ENCODE measurements around the gene MORN1. TPM values are rescaled to one million over a fixed set of nuclear protein-coding genes. Genes with fewer than 3 reads are reported as not detected.
"Not testable (repeated sequence)": the region's sequence is repeated elsewhere in the genome, so short reads cannot be mapped to it uniquely, and the experiment has no call there.

MORN1 gene
- polyA plus RNA-seq, 1 donor, result 6.7 TPM

DNA sequence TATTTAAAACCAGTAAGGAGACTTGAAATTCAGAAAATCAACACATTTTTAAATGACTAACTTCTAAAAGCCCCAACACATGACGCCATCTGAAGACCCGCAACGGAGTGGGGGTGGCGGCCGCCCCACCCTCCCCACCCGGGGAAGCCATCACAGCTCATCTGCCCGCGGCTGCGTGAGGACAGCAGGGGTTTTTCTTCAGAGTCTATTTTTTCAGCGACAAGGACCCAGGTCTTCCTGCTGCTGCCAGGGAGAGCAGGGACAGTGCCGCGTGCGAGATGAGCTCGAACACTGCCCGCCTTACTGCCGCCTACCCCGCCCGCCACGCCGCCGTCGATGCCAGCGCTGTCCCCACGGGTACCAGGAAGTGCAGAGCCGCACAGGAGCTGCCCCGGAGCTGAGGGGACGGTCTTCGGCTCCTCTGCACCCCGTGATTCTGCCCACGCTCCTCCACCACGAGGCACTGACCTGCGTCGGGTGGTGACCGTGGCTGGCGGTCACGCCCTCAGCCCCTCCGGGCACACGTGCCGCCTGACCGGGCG, 84.2 kb downstream of the MORN1 start:
- no peak for DNase-seq (ENCODE audit: low read depth)

DNA sequence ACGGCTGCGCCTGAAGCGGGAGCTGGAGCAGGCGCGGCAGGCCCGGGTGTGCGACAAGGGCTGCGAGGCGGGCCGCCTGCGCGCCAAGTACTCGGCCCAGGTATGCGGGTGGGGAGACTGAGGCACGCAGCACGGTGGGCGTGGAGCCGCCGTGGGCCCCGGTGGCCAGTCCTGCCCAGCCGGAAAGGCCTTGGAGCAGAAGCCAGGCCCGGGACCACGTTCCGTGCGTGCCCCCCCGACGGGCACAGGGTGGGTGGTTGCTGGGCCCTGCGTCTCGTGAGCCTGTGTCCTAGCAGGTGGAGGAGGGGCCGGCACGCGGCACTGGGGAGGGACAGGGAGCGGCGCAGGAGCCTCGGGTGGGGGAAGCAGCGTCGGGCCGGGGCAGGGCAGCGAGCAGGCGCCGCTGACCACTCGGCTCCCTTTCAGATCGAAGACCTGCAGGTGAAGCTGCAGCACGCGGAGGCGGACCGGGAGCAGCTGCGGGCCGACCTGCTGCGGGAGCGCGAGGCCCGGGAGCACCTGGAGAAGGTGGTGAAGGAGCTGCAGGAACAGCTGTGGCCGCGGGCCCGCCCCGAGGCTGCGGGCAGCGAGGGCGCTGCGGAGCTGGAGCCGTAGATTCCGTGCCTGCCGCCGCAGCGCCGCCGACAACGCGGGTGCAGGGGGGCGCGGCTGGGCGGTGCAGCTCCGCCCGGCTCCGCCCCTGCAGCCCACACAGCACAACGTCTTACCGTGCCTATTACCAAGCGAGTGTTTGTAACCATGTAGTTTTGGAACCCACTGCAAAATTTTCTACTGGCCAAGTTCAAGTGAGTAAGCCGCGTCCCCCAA, 85.0 kb downstream of the MORN1 start:
- no peak for DNase-seq (ENCODE audit: low read depth)

DNA sequence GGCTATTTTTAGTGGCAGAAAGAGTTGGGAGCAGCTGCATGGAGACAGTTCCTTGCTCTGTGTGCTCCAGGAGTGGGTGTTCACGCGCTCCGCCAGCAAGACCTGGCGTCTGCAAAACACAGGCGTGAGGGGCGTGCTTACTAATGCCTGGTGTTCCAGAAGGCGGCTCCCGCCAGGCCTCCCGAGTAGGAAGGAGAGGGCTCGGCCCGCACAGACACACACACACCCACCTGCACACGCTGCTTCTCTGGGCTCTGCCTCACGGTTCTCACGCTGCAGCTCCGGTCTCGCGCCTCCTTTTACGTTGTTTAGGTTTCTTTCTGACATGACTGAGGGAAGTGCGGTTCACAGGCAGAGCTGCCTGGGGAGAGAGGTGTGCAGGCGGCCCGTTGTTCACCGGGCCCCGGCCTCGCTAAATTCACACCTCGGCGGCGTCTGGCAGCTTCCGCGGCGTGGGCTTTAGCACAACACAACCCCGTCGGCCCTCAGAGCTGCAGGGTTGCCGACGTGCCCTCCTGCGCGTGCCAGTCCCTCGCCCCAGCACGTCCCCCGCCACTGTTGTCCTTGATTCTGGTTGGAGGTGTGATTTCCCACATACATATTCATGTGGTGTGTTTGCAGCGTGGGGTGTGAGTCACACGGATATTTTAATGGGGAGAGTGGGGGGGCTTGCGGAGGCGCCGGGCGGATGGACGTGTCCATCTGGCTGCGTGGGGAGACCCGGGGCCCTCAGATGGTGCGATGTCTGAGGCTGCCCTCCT, 86.3 kb downstream of the MORN1 start:
- DNase-seq (ENCODE audit: low read depth), result no peak

DNA sequence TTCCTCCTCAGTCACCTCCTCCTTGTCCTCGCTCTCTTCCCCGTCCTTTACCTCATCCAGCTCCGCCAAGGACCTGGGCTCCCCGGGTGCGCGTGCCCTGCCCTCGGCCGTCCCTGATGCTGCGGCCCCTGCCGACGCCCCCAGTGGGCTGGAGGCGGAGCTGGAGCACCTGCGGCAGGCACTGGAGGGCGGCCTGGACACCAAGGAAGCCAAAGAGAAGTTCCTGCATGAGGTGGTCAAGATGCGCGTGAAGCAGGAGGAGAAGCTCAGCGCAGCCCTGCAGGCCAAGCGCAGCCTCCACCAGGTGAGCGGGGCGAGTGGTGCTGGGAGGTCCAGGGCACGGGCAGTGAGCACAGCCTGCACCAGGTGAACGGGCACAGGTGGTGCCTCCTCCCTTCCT, 87.1 kb downstream of the MORN1 start:
- DNase-seq (ENCODE audit: low read depth), result no peak

DNA sequence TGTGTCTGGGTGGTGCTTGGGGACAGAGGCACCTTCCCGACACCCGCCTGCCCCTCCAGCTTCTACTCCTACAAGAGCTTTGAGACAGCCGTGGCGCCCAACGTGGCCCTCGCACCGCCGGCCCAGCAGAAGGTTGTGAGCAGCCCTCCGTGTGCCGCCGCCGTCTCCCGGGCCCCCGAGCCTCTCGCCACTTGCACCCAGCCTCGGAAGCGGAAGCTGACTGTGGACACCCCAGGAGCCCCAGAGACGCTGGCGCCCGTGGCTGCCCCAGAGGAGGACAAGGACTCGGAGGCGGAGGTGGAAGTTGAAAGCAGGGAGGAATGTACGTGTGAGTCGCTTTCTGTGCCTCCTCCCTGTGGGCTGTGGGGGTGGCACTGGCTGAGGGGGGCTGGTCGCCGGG, 87.6 kb downstream of the MORN1 start:
- no peak for DNase-seq (ENCODE audit: low read depth)

DNA sequence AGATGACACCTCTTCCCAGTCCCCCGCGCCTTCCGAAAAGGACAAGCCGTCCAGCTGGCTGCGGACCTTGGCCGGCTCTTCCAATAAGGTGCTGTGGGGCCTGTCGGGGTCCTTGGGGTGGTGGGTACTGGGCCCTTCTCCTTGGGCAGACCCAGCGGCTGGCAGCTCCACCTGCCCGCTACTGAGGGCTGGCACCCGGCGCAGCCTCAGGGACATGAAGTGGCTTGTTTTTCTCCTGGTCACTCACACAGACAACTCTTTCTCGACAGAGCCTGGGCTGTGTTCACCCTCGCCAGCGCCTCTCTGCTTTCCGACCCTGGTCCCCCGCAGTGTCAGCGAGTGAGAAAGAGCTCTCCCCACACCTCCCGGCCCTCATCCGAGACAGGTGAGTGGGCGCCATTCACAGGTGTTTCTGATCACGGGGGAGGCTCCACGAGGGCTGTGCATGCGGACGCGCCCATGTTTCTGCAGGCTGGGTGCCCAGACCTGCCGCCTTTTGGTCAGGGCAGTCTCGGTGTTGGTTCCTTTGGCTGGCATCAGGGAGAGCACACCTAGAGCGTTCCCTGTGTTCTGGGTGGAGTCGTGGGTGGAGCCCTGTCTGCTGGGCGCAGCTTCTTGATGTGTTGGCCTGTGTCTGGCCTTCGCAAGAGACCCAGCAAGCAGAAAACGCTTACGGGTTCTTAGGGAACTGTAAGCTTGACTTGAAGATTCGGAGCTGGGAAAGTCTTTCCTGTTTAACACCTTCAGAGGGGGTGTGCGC, 88.2 kb downstream of the MORN1 start:
- no peak for DNase-seq (ENCODE audit: low read depth)

DNA sequence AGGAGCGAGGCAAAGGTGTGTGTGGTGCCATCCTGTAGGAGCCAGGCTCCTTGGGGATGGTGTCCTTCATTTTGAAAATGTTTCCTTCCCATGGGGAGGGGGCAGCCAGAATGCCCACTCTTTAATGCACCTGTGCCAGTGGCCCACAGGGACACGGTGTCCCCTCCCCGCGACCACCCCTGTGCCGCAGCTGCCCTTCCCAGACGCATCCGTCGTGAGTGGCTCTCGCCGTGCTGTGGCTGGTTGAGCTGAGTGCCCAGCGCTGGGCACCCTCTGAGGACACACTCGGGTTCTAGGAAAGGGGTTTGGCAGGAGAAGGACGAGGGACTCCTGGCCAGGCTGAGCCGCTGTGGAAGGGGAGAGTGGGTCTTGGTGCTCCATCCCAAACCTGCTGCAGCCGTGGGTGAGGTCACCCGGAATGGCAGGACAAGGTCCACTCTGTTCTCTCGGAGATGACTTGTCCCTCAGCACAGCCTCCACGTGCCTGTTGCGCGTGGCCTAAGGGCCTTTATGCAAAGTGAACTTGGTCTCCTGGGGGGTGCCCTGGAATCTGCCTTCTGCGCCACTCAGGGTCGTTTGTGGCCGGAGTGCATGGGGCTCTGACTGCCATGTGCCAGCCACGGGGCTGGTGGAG, 88.9 kb downstream of the MORN1 start:
- DNase-seq (ENCODE audit: low read depth), result no peak

DNA sequence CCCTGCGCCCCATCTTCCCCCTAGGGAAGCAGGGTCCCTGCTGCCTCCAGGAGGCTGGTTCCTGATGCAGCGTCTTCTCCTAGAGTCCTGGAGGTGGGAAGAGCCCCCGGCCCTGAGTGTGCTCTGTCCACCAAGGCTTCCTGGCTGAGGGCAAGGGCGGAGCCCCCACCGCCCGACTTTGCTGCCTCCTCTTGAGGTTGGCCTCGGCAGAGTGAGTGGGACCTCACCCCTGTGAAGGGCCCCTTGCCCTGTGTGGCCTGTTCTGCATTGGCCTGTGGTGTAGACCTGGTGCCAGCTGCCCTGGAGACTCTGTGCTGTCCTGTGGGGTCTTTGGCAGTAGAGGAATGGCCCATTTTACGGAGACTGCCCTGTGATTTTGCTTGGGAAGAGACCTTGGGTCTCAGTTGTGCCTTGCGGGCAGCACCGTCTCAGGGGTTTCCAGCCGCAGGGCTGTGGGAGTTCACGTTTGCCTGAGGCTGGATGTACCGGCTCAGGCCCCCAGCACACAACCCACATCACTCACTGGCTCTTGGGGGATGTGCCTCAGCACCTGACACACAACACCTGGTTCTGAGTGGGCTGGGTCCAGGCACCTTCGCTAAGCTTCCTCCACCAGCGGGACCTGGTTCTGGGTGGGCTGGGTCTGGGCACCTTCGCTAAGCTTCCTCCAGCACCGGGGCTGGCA, 89.6 kb downstream of the MORN1 start:
- no peak for DNase-seq (ENCODE audit: low read depth)

DNA sequence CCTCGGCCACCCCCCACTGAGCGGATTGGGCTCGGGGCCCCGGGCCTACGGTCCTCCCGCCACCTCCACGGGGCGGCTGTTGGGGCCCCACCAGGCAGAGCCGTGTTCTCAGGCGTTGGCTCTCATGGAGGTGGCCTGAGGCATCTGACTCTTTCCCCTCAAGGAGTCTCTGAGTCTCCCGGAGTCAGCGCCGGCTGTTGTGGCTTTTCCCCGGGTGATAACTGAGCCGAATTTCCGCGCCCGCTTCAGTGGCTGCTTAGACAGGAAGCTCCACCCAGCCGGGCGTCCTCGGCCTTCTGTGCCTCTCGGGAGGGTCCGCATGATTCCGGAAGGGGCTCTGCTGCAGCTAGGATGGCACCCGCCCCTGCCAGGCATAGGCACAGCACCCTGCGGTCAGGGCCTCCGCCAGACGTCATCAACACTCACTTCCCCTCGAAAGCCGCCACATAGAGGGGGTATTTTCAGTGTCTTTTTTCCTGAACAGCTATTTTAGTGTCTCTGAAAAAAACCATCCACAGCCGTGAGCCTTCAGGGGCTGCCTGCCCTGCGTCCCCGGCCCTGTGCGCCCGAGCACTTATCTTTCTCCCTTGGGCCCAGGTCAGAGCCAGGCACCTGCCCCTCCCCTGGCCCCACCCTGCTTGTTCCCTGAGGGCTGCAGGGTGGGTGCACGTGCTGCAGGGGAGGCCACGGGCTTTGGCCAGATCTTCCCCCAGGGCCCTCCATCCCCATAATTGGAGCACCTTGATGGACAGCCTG, 90.3 kb downstream of the MORN1 start:
- DNase-seq (ENCODE audit: low read depth), result no peak

DNA sequence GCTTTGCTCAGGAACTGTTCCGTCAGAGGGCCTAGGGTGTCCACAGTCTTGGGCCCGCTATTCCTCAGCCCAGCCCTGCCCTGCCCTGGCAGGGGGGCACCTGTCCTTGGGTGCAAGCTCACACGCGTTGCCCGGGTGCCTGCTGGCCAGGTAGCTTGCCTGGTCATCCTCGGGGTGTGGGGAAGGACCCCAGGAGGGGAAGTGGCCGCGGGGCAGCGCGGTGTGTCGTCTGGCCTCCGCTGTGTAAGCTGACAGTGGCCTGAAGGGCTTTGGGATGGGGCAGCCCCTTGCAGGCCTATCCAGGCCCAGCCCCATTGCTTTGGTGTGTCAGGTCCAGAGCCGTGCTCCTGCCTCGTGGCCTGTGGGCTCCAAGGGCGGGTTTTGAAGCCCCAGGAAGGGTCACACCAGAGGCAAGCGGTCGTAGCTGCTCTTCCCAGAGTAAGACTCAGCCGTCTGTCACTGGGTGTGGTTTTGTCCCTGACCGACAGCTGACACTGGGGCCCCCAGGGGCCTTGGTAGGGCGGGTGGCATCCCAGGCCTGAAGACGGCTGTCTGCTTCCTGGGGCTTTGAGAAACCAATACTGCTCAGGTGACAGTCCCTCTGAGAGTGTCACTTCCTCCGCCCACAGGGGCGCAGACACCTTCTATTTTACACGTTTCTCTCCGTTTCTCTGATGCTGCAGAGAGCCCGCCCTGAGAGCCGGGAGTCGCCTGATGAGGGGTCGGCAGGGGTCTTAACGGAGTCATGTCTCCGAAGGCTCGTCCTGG, 91.2 kb downstream of the MORN1 start:
- DNase-seq (ENCODE audit: low read depth), result no peak

DNA sequence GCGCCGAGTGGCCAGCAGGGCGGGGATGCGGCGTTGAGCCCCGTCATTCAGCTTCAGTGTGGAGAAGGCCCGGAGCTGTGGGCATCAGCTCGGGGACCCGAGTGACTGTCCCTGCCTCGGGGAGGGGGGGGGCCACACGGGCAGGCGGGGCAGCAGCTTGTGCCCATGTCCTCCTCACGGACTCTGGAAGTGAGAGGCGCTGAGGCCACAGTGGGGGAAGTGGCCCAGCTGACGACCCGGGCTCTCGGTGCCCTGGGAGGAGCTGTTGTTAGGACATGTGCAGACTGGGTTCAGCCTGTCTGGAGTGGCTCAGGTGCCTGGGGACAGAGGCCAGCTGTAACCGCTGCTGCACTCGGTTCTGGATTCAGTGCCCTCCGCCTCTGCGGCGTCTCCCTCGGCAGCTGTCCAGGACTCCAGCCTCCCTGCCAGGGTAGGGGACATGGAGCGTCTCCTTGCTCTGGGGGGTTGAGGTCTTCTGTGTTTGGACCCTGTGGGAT, 92.2 kb downstream of the MORN1 start:
- DNase-seq (ENCODE audit: low read depth), result no peak

DNA sequence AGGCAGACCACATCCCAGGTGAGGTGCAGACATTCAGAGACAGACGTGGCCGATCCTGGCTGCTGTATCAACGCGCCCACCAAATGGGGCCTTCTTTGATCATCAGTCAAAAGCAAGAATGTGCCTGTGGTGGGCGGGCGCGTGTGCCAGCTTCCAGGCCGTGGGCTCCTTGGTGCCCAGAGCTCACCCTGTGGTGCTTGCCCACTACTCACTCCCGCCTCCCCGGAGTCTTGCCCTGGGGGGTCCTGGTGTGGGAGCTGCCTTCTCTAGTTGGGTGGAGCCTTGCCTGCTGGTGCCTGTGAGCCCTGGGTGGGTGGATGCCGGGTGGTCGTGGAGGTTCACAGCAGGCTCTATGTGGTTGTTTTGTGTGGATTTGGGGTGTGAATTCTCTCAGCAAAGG, 92.7 kb downstream of the MORN1 start:
- DNase-seq (ENCODE audit: low read depth), result no peak

DNA sequence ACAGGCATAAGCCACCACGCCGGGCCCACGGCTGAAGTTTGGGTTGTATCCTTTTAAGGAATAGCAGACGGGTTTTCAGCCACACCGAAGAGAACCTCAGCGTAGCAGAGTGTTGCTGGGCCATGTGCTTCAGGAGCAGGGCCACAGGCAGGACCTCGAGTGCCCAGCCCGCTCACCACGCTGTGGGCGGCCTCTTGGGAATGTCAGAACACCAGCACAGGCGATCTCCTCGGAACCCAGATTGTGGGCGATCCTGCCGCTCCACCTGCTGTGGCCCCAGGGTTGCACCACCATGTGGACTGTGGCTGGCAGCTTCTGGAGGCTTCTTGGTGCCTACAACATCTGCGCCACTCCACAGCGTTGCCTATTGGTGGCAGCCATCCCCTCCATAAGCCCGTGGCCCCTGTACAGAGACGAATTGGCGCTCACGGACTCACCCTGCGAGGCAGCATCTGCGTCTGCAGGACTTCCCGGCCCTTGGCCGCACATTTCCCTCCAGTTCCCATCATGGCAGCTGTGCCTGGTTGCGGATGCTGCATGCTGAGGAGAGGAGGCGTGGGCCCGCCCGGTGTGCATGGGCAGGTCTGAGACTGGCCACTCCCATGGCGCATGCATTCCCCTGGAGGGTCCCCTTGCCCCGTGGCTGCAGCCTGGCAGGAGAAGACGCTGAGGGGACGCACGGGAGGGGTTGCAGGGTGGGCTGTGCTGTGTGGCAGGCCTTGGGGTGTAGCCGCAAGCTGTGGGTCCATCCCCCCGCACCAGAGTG, 93.9 kb downstream of the MORN1 start:
- no peak for DNase-seq (ENCODE audit: low read depth)

DNA sequence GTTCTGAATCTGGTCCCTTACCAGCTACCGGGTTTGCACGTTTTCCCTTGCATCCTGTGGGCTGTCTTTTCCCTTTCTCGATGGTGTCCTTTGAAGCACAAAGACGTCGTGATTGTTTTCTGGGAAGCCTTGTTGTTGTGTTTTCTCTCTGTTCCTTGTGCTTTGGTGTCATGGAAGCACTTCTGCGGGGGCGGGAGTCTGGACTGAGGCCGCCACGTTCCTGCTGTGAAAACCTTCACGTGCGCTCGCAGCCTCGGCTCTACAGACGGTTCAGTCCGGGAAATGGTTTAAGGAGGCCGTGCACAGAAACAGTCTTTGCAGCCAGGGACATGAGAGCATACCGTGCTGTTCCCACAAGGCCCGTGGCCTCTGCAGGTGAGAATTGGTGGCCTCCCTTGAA, 94.7 kb downstream of the MORN1 start:
- DNase-seq (ENCODE audit: low read depth), result no peak

DNA sequence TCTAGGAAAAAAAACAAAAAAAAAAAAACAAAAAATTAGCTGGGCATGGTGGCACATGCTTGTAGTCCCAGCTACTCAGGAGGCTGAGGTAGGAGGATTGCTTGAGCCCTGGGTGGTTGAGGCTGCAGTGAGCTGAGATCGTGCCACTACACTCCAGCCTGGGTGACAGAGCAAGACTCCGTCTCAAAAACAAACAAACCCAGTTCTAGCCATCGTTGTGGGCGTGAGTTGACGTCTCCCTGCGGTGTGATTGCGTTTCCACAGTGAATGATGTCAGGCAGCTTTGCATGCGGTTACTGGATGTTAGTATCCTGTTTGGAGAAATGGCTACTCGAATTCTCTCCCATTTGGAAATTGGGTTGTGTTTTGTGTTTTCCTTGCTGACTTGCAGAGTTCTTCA, 95.1 kb downstream of the MORN1 start:
- not testable (repeated sequence) for DNase-seq (ENCODE audit: low read depth)

DNA sequence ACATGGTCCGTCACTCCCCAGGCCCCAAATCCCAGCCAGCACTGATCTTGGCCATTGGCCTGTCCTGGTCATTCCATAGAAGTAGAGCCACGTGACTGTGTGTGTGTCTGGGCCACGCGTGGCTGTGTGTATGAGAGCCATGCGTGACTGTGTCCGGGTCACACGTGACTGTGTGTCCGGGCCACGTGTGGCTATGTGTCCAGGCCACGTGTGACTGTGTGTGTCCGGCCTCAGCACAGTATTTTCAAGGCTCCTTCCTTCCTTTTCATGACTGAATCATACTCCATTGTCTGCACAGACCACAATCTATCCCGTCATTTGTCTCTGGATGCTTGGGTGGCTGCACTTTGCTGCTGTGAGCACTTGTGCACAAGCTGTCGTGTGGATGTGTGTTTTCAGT, 95.8 kb downstream of the MORN1 start:
- DNase-seq (ENCODE audit: low read depth), result no peak

DNA sequence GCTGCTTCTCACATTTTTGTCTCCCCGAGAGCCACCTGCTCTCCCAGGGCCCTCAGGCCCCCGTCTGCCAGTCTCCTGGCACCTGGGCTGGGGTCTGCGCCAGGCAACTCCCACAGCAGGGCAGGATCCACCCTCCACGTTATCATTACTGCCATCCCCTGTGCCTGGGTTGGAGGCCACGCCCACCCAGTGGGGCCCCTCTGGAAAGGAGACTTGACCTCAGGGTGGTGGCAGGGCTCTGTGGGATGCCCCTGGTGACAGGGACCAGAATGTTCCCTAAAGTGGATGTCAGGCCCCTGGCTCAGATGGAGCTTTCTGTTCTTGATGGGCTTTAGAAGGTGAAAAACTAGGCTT, 96.7 kb downstream of the MORN1 start:
- DNase-seq (ENCODE audit: low read depth), result no peak

DNA sequence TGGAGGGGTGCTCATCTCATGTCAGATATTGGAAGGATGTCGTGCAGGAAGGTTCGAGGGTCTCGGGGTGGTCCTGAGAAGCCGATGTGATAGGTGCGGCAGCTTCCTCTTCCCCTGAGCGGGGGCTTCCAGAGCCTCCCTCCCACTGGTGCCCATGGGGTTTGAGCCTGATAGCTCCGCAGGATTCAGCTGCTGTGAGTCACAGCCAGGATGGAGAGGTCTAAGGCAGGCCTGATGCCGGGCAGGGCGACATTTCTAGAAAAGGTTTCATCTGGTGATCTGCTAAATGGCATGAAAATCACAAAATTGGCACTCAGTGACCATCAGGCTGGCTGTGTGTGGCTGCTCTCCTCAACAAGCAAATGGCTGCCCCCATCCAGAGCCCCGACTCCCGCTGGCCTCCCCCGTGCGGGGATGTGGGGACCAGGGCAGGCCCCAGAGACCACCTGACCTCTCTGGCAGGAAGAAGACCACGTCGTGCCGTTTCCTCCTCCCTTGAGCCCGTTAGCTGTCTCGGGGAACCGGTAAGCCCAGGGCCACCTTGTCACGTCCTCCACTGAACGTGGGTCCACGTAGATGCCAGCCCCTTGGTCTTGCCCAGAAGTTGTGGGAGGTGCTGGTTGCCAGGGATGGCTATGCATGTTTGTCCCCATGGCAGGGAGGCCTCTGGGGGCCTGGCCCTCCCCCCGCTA, 97.2 kb downstream of the MORN1 start:
- no peak for DNase-seq (ENCODE audit: low read depth)
